ENCODE data around the gene OTOGL.
"Not testable (repeated sequence)": the region's sequence is repeated elsewhere in the genome, so short reads cannot be mapped to it uniquely, and the experiment has no call there.

The OTOGL gene

DNA sequence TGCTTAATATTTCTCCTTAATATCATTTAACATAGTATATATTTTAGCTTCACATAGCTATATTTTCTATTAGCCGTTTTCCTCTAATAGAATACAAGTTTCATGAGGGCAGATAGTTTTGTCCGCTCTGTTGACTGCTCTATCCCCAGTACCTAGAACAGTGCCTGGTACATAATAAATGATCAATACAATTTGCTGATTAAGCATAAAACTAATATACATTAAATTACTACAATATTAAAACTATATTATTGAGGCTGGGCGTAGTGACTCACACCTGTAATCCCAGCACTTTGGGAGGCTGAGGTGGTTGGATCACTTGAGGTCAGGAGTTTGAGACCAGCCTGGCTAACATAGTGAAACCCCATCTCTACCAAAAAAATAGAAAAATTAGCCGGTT, 128.6 kb downstream of the OTOGL start:
- not testable (repeated sequence) for DNase-seq

DNA sequence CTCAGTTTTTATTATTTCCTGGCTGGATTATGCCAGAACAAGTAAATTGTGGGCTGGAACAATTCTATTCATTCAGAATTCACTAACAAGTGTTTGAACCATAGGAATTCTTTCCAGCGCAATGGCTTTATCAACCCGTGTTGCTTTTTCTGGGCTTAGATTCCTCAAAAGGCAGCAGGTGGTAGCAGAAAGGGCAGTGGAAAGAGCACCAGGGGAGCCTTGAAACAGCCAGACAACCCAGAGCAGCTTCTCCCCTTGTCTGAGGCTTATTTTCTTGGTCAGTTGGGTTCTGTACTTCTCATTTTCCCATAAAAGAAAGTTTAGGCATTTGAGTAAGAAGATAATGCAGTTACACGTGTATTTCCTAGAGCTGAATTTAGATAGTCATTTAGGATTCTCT, 130.7 kb downstream of the OTOGL start:
- DNase-seq: no peak

DNA sequence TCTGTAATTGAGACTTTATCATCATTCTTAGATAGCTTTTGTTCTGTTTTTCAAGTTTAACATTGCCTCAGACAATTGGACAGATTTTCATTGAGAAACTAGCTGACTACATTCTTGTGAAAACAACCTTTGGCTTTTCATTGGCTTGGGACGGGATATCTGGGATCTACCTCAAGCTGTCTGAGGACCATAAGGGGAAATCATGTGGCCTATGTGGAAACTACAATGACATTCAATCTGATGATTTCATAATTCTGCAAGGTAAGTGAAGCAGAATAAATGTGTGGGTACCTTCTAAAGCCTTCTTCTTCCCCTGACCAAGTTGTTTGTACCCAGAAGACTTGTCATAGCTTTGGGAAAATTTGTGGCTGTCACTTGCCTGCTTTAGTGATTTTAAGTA, 133.5 kb downstream of the OTOGL start:
- no peak for DNase-seq

DNA sequence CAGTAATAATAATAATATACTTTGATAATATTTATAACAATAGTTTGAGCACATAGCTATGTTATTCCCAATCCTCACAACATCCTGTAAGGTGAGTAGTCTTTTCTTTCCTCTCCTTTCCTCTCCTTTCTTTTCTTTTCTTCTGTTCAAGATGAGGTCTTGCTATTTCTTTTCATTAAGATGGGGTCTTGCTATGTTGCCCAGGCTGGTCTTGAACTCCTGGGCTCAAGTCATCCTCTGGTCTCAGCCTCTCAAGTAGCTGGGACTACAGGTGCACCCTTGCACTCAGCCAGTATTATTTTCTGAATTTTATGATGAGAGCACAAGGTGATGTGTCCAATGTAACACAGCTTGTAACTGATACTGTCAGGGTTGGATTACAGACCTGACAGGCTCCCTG, 134.6 kb downstream of the OTOGL start:
- DNase-seq: no peak

DNA sequence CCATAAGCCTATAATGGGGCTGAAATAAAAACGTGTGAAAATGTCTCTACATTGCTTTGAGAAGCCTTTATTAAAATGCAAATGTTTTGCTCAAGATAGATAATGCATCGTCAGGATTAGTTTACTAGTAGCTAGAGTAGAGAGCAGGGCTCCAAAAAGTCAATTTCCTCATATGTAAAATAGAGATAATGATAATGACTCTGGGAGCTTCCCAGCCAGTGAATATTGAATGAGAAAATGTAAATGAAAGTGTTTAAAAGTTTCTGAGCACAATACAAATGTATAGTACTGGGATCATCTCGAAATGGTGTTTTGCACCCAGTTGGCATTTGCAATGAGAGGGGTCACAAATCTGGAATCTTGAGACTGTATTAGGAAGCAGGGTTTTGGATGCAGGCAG, 135.3 kb downstream of the OTOGL start:
- no peak for DNase-seq

DNA sequence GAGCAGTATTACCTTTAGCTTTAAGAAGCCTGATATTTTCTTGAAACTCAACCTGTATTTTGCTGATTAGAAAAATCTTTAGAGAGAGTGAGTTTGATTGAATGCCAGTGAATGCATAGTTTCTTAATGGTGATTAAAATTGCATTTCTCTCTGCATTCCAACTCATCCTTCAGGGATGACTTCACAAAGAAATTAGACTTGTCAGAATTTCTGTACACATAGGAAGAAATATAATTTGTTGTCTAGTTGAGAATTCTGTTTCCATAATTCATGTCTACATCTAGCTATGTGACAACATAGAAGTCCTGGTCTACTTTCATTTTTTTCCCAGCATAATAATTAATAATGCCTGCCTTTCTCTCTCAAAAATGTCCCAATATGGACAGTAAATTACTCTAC, 136.6 kb downstream of the OTOGL start:
- DNase-seq: no peak

DNA sequence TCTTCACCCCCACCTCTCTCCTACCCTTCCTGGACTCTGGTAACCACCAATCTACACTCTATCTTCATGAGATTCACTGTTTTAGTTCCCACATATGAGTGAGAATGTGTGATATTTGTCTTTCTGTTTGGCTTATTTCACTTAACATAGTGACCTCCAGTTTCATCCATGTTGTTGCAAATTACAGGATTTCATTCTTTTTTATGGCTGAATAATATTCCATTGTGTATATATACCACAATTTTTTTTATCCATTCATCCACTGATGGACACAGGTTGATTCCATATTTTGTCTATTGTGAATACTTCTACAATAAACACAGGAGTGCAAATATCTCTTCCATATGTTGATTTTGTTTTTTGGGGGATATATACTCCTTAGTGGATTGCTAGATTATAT, 140.5 kb downstream of the OTOGL start:
- DNase-seq: no peak

DNA sequence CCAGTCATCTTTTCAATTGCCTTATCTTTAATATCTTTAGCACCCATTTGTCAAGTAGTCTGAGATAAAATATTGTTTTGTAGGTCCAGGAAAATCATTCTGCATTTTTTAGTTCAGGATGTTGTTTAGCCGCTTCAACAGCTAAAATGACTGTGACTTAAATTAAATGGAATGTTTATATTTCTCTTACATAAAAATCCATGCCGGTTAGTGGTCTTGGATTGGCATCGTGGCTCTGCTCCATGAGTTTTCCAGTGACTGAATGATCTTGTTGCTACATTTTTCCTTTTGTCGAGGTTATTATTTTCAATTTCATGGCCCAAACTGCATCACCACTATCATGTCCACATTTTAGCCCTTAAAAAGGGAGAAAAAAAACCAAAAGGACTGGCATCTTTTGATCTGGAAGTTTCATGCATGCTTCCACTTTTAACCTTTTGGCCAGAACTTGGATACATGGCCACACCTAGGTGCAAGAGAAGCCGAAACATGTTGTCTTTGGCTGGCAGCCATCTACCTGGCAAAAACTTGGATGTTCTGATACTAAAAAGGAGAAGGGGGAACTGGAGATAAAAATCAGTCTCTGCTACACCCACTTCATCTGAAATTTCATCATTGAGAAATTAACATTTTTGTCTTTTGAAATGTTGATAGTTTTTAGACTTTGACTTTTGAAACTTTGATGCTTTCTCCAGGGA, 142.4 kb downstream of the OTOGL start:
- DNase-seq: no peak

DNA sequence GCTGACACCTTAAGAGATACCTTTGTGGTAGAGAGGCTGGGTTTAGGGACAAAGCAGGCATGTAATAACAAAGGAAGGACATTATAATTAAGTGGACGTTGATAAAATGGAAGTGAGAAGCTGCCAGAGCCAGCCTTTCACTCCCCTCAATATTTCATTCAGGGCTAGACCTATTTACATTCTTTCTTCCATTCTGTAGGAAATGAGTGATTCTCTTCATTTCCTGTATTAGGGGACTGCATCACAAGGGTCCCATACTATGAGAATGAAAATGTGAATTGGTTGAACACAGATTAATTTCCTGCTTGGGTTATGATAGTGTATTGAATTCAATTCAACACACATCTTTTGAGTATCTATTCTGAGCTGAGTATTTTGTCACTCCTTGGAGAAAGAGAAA, 143.0 kb downstream of the OTOGL start:
- no peak for DNase-seq

DNA sequence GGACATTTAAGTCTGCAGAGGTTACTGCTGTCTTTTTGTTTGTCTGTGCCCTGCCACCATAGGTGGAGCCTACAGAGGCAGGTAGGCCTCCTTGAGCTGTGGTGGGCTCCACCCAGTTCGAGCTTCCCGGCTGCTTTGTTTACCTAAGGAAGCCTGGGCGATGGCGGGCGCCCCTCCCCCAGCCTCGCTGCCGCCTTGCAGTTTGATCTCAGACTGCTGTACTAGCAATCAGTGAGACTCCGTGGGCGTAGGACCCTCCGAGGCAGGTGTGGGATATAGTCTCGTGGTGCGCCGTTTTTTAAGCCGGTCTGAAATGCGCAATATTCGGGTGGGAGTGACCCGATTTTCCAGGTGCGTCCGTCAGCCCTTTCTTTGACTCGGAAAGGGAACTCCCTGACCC, 150.2 kb downstream of the OTOGL start:
- not testable (repeated sequence) for DNase-seq

DNA sequence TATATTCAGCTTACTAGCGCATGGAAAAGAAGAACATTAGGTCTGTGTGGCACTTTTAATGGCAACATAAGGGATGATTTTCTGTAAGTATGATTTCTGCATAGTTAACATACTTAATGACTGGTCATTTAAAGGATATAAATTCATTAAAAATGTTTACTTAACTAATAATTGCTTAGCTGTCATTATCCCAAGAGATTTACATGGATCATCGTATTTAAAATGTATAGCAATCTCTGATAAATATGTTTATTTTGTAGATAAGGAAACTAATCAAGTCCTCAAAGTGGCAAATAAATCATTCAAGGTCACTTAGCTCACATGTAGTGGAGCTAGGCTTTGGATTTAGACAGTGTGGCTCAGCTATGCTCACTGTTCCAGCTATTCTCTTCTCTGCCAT, 158.6 kb downstream of the OTOGL start:
- no peak for DNase-seq

DNA sequence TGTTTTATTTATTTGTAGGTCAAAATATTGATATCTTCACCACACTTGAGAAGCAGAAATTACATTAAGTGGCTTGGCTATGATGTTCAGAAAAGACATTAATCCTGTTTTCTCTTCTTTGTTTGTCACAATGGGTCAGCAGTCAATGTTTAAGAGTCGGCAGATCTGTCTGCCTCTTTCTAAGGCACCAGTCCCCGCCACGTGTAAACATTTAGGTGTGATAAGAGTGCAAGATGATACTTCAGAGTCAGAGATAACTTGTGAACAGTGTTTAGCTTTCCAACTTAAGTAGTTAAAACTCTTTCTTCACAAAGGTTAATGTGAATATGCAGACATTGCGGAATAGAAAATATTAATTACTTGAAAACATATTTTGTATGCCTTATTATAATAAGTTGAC, 160.9 kb downstream of the OTOGL start:
- no peak for DNase-seq

DNA sequence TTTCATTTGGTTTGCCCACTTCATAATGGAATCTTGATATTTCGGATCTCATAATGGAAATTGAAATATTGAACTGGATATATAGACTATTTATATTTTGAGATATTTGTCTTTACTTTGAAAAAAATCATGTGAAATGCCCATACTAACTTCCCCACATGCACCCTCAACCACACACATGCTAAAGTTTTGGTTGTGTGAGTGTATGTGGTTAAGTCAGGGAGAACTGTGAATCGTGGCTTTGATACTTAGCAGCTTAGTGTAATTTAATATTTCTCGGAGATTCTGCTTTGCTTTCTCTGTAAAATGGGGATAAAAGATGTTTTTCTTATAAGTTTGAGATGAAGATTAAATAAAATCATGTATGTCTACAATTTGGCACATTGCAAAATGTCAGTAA, 162.1 kb downstream of the OTOGL start:
- DNase-seq: no peak

DNA sequence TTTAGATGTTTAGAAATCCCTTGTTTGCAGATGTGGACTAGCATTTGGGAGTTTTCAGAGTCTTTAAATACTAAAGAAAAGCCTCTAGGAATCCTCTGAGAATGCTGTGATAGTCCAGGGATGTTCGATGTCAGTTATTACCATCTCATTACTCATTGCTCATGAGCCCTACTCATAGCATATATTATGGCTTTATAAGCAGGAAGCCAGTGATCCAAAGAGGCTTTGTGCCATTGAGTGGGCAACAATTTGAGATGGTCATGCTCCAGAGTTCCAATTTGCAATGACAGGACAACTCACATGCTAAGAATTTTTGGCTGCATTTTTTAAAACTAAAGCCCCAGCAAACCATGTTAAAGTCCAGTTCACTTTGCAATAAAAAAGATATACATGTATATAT, 163.0 kb downstream of the OTOGL start:
- DNase-seq: no peak

DNA sequence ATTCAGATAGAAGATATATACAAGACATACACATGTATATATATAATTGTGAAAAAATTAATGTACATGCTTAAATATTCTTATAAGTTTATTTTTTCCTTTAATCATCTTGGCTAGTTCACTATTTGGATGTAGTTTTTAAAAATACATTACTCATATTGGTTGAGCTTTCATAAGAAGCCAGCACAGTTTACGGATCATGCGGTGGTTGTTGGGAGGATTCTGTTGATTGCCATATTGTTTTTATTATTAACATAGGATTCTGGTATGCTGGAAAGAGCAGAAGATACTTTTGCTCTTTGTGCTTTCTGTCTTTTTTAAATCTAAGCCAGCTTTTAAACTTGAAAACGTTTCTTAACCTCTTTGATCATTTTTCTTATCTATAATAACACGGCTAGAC, 163.4 kb downstream of the OTOGL start:
- DNase-seq: no peak

DNA sequence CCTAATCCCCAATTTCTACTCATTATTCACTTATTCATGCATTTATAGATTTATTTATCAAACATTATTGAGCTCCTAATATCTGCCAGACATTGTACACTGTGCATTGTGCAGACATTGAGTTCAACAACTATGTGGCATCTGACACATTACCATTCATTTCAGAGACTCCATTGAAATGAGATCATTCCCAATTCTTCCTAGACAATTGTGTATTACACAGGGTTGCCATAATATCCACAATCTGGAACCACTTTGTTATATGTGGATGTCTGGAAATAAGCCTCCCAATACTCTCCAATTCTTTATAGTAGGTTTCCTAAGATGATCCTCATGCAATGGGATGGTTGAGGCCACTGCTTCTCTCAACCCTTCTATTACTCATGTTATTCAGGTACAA, 165.0 kb downstream of the OTOGL start:
- no peak for DNase-seq

DNA sequence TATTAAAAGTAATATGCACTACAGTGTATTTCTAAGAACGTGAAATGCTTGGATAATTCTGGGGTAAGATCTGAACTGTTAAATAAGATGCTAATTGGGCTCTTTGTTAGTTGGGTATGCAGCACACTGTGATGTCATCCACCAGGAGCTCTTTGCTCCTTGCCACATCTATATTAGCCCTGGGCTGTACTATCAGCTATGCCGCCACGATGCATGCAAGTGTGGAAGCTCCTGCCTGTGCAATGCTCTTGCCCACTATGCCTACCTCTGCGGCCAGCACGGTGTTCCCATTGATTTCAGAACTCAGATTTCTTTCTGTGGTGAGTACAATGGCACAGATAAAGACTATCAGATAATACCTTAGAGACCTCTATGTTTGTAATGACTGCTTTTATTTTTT, 165.6 kb downstream of the OTOGL start:
- no peak for DNase-seq

DNA sequence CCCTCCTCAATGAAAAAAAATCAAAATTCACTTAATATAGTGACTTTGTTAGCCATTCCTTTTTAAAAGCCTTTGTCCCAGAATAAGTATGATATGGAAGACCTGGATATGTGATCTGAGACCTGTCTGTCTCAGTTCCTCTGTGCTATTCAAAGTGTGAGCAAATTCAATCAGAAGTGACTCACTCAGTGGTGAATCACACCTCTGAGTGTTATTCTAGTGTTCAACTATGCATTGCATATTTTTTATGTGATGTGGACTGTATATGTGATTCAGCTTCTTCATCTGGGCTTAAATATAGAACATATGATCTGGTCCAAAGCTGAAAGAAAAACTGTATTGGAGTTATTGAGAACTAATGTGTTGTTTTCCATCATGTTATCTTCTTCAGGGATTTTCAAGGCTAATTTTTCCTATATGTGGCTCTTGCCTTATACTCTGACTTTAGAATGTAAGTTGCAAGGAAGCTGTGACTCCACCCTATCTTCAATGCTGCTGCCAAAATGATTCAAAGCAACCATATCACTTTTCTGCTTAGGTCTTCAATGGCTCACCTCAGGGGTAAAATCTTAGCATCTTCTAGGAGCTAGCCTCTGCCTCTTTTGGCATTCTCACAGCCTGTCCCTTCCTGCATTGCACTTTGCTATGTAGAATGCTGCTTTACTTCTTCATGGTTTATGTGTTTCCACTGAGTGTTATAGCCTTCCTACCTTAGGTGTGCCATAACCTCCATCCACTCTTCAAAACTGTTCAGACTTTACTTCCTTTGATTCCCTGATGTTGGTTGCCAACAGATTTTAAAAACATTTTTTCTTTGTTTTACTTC, 169.8 kb downstream of the OTOGL start:
- DNase-seq: no peak

DNA sequence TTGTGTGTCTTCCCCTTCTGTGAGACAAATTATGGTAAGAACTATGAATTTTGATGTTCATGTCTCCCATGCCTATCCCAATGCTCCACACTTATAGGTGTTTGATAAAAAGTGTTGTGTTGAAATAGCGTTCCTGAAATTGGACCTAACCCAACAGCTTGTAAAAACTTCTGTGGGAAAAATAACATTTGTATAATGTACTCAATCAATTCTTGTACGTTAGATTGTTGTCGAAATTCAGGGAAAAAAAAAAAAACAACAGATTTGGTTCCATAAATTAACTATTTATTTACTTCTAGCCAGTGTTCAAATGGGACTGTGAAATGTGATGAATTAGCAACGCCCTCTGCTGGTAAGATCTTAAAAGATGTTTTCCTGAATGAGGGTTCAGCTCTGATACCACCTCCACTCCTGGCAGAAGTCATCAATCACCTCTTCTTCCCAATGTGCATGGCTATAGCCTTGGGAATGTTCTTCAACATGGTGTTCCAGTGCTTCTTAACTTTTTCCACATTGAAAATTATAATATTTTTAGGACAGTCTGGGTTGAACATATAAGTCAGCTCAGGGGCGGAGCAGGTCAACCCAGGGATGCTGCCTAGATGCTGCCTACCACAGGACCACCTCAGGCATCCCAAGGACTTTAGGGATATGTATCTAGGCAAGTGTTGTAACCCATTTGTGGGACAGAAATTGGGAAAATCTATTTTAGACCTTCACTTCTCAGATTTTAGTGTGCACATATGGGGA, 170.6 kb downstream of the OTOGL start:
- DNase-seq: no peak

DNA sequence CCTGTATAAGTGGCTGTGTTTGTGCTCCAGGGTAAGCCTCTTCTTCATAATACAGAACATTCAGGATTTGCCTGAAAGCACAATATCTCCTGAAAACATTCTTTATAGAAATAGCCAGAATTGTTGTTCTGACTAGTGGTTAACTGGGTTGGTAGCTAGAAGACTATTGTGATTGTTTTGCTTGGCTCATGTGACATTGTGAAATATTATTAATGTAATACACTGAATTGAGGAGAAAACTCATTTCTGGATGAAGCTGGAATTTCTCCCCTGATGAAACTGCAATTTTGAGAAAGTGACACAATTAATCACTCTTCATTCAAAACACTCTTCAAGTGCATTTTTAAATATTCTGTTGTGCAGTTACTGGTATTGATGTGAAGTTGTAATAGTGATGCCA, 172.4 kb downstream of the OTOGL start:
- DNase-seq: no peak

DNA sequence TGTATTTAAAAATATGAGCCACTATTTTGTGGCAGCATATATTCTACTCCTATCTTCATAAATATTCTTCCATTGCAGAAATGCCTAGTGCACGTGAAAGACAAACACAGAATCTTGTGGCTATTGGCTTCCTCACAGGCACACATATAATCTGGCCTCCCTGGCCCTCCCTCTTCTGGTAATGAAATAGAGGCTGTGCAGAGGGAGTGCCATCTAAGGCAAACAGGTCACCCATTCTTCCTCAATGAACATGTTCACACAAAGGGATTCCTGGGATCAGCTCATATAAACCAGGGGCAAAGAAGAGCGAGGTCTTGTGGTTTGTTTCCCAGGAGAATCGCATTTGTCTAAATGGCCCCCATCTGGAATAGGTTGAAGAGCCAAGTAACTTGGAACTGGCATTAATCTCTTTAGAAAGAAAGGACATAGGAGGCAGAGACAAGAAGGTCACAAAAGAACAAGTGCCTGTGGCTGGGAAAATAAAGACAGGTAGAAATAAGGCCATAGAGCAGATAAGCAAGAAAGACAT, 173.1 kb downstream of the OTOGL start:
- DNase-seq: no peak

DNA sequence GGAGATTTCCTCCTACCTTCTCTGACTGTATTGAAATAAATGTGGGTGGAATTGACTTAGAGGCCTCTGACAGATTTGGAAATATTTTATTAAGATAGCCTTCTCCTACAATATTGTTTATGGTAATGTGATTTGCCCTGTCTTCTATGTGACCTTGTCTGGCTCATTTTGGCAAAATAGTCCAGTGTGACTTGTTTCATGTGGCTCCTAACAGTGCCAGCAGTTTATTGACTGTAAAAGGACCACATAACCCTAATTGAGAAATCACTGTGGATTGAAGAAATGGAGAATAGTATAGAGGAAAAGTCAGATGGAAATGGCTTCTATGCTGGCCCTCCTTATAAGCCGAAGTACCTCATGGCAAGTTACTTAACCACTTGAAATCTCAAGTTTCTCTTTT, 173.8 kb downstream of the OTOGL start:
- no peak for DNase-seq

DNA sequence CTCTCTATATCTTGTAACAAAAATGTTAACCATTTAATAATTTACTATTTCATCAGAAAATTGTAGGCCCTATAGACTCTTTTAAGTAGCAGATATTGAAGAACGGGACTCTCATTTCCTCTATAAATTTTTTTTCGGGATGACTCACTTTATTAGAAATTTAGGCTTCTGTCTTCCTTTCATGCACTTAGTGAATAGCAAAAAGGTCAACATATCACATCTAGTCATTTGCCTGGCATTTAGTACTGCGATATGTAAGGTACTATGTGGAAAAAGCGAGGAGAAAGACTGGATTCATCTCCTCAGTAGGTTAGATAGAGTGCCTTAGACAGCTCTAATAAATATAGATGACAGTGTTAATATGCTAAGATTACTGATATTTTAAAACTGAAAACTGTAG, 178.4 kb downstream of the OTOGL start:
- DNase-seq: no peak

DNA sequence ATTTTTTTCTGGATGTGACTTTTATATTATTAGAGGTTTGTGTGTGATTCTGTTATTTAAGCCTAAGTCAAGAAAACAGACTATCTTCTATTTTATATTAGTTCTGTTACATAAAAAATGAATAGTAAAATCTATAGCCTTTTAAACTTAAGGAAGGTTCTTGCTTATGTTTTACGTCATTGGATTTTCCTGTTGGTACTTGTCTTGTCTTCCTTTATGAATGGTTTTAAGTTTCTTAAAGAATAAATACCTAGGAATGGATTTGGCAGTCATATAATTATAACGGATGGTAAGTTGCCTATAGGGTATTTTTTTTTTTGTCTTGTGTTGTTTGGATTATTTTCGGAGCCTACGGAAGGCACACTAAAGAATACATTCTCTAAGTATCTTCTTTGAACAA, 182.9 kb downstream of the OTOGL start:
- no peak for DNase-seq

All from cerebellar nuclear complex (tissue), 1 donor.